Measurements from ENCODE around the gene PIP4P1.
"Not testable (repeated sequence)": the region's sequence is repeated elsewhere in the genome, so short reads cannot be mapped to it uniquely, and the experiment has no call there.

Gene PIP4P1

GRCh38 chr14:20456971-20457370, 4.3 kb downstream of the PIP4P1 start:
- Histone ChIP-seq H3K27ac (ENCODE audit: poor library complexity, severe bottlenecking) (peak overlapping the region; percentile 91), H3K36me3 (ENCODE audit: low read depth) (peaks cover 64% of the 10 kb centered on the region), H3K27me3 (ENCODE audit: insufficient read depth, poor library complexity, severe bottlenecking) (no peaks in the 10 kb centered on the region), H3K4me1 (ENCODE audit: insufficient read depth, poor library complexity, severe bottlenecking) (peaks cover 15% of the 10 kb centered on the region), H3K4me3 (ENCODE audit: severe bottlenecking) (no peak overlapping the region), H3K9me3 (ENCODE audit: severe bottlenecking) (no peaks in the 10 kb centered on the region)
- DNase-seq (ENCODE audit: low spot score) (no peak), ATAC-seq (ENCODE audit: low read depth) (no peak)
- no peak for TF ChIP-seq CTCF (IDR thresholded peaks at IDR 0.05; ENCODE audit: poor library complexity, severe bottlenecking)

GRCh38 chr14:20455355-20456300, 5.6 kb downstream of the PIP4P1 start:
- no peak for TF ChIP-seq CTCF (IDR thresholded peaks at IDR 0.05; ENCODE audit: poor library complexity, severe bottlenecking)
- Histone ChIP-seq H3K27me3 (ENCODE audit: insufficient read depth, poor library complexity, severe bottlenecking) (no peaks in the 10 kb centered on the region), H3K9me3 (ENCODE audit: severe bottlenecking) (no peaks in the 10 kb centered on the region), H3K4me3 (ENCODE audit: severe bottlenecking) (peak overlapping the region; percentile 74), H3K4me1 (ENCODE audit: insufficient read depth, poor library complexity, severe bottlenecking) (peaks cover 15% of the 10 kb centered on the region), H3K36me3 (ENCODE audit: low read depth) (peaks cover 77% of the 10 kb centered on the region), H3K27ac (ENCODE audit: poor library complexity, severe bottlenecking) (peak overlapping the region; percentile 91)
- DNase-seq (ENCODE audit: low spot score), result no peak
- ATAC-seq (ENCODE audit: low read depth), result peak; percentile 73

- ATAC-seq (ENCODE audit: low read depth) (peak; percentile 80), DNase-seq (ENCODE audit: low spot score) (peak; percentile 99)
- no peaks in the 10 kb centered on the region for H3K27me3 ChIP-seq (ENCODE audit: insufficient read depth, poor library complexity, severe bottlenecking)
- peak within 1 kb of the TSS; percentile 74 for H3K4me3 ChIP-seq (ENCODE audit: severe bottlenecking)
- no peak for TF ChIP-seq CTCF (IDR thresholded peaks at IDR 0.05; ENCODE audit: poor library complexity, severe bottlenecking)
- H3K4me1 ChIP-seq (ENCODE audit: insufficient read depth, poor library complexity, severe bottlenecking), result peaks cover 10% of the 10 kb centered on the region
- peak within 1 kb of the TSS; percentile 91 for H3K27ac ChIP-seq (ENCODE audit: poor library complexity, severe bottlenecking)
- H3K9me3 ChIP-seq (ENCODE audit: severe bottlenecking), result no peaks in the 10 kb centered on the region
- H3K36me3 ChIP-seq (ENCODE audit: low read depth), result peaks cover 76% of the 10 kb centered on the region
These were observed 6.5 kb downstream of the PIP4P1 start, which contains the start of the genes APEX1 and OSGEP for GRCh38 chr14:20454516-20455354. TSS of gene APEX1 (plus strand) at chr14:20455226. CDS start at chr14:20455646, 420 bp downstream. TSS of gene OSGEP (minus strand) at chr14:20454812. CDS start at chr14:20454683, 129 bp downstream.

- peaks cover 77% of the 10 kb centered on the region for H3K36me3 ChIP-seq (ENCODE audit: low read depth)
- not testable (repeated sequence) for H3K27me3 ChIP-seq (ENCODE audit: insufficient read depth, poor library complexity, severe bottlenecking); ATAC-seq (ENCODE audit: low read depth); DNase-seq (ENCODE audit: low spot score); H3K27ac ChIP-seq (ENCODE audit: poor library complexity, severe bottlenecking); H3K4me1 ChIP-seq (ENCODE audit: insufficient read depth, poor library complexity, severe bottlenecking); H3K9me3 ChIP-seq (ENCODE audit: severe bottlenecking); H3K4me3 ChIP-seq (ENCODE audit: severe bottlenecking)
These were observed 8.4 kb downstream of the PIP4P1 start for GRCh38 chr14:20452831-20453230.

GRCh38 chr14:20446889-20447288, 14.3 kb downstream of the PIP4P1 start:
- Histone ChIP-seq H3K36me3 (ENCODE audit: low read depth) (peaks cover 61% of the 10 kb centered on the region), H3K27me3 (ENCODE audit: insufficient read depth, poor library complexity, severe bottlenecking) (no peaks in the 10 kb centered on the region), H3K9me3 (ENCODE audit: severe bottlenecking) (no peaks in the 10 kb centered on the region), H3K4me3 (ENCODE audit: severe bottlenecking) (no peak overlapping the region), H3K4me1 (ENCODE audit: insufficient read depth, poor library complexity, severe bottlenecking) (no peaks in the 10 kb centered on the region), H3K27ac (ENCODE audit: poor library complexity, severe bottlenecking) (no peak overlapping the region)
- no peak for DNase-seq (ENCODE audit: low spot score)
- no peak for ATAC-seq (ENCODE audit: low read depth)
- TF ChIP-seq CTCF (IDR thresholded peaks at IDR 0.05; ENCODE audit: poor library complexity, severe bottlenecking), result no peak

- not testable (repeated sequence) for ATAC-seq (ENCODE audit: low read depth); H3K27me3 ChIP-seq (ENCODE audit: insufficient read depth, poor library complexity, severe bottlenecking); H3K9me3 ChIP-seq (ENCODE audit: severe bottlenecking); DNase-seq (ENCODE audit: low spot score); H3K4me1 ChIP-seq (ENCODE audit: insufficient read depth, poor library complexity, severe bottlenecking); H3K4me3 ChIP-seq (ENCODE audit: severe bottlenecking); H3K27ac ChIP-seq (ENCODE audit: poor library complexity, severe bottlenecking)
- H3K36me3 ChIP-seq (ENCODE audit: low read depth), result peaks cover 31% of the 10 kb centered on the region
These were observed 17.6 kb downstream of the PIP4P1 start for GRCh38 chr14:20443650-20444049.
